CD14-positive monocyte (primary cell): Measurements from ENCODE around the gene IP6K1. TPM values are rescaled to one million over a fixed set of nuclear protein-coding genes. Genes with fewer than 3 reads are reported as not detected.

ENCODE experiments used
- DNase-seq, 3 donors: peaks; one replicate each; pipeline ENCODE4 v3.0.0-alpha.2; 2011 to 2022
- H2AFZ ChIP-seq: 2 replicates; pipeline ENCODE4 v1.6.0; 2012; ENCODE audit warnings: mild to moderate bottlenecking, low read depth, low read length, inconsistent platforms; ENCODE audit not compliant: insufficient read depth, poor library complexity, severe bottlenecking
- H3K27ac ChIP-seq, 2 donors: 1 replicate in 1 of 2; 2 replicates in 1 of 2; pipeline ENCODE4 v1.5.1; 2012 to 2013; ENCODE audit warnings: low read length in 2 of 2, control low read depth in 1 of 2, inconsistent platforms in 1 of 2, low read depth in 1 of 2, mild to moderate bottlenecking in 1 of 2
- H3K27me3 ChIP-seq, 2 donors: one replicate each; pipeline versions ENCODE4 v1.6.0 to v1.6.1; 2011 to 2013; ENCODE audit warnings: low read length in 2 of 2; ENCODE audit not compliant: control insufficient read depth in 2 of 2, insufficient read depth in 2 of 2
- H3K36me3 ChIP-seq, 2 donors: replicated peaks in 1 of 2; 1 replicate in 1 of 2; 2 replicates in 1 of 2; pipeline versions ENCODE4 v1.5.1 to v1.6.1; 2012 to 2013; ENCODE audit warnings: low read length in 2 of 2, control low read depth in 1 of 2, inconsistent platforms in 1 of 2, mild to moderate bottlenecking in 1 of 2; ENCODE audit not compliant: insufficient read depth in 2 of 2, control insufficient read depth in 1 of 2
- H3K4me1 ChIP-seq, 2 donors: 1 replicate in 1 of 2; 2 replicates in 1 of 2; pipeline versions ENCODE4 v1.5.1 to v1.6.1; 2012 to 2013; ENCODE audit warnings: low read length in 2 of 2, control low read depth in 1 of 2, inconsistent platforms in 1 of 2, mild to moderate bottlenecking in 1 of 2, moderate library complexity in 1 of 2; ENCODE audit not compliant: insufficient read depth in 2 of 2, control insufficient read depth in 1 of 2
- H3K4me2 ChIP-seq: replicated peaks from 2 replicates; pipeline ENCODE3; 2012; ENCODE audit warnings: low read length, moderate library complexity, mild to moderate bottlenecking; ENCODE audit not compliant: poor library complexity, severe bottlenecking; ENCODE audit errors: extremely low read depth
- H3K4me3 ChIP-seq, 3 experiments: fragments of 200-600 bp in 1 of 3; sonication (generic) in 1 of 3; replicated peaks in 1 of 3; 1 replicate in 2 of 3; 2 replicates in 1 of 3; pipeline ENCODE4 v1.5.1; 2011 to 2013; ENCODE audit warnings: low read length in 3 of 3, mild to moderate bottlenecking in 3 of 3, control low read depth in 2 of 3, low read depth in 2 of 3, inconsistent platforms in 1 of 3, moderate library complexity in 1 of 3
- H3K79me2 ChIP-seq: 2 replicates; pipeline ENCODE4 v1.6.0; 2012; ENCODE audit warnings: mild to moderate bottlenecking, control low read depth, inconsistent platforms, low read length, moderate library complexity; ENCODE audit not compliant: insufficient read depth
- H3K9ac ChIP-seq: 2 replicates; pipeline ENCODE4 v1.6.0; 2017; ENCODE audit warnings: low read length, mild to moderate bottlenecking; ENCODE audit not compliant: insufficient read depth, poor library complexity, severe bottlenecking
- H3K9me3 ChIP-seq, 2 donors: replicated peaks in 1 of 2; 1 replicate in 1 of 2; 2 replicates in 1 of 2; pipeline versions ENCODE4 v1.5.1 to v1.6.1; 2012 to 2013; ENCODE audit warnings: low read length in 2 of 2, control low read depth in 1 of 2; ENCODE audit not compliant: control insufficient read depth in 1 of 2, insufficient read depth in 1 of 2
- H4K20me1 ChIP-seq: 2 replicates; pipeline ENCODE4 v1.6.0; 2012; ENCODE audit warnings: mild to moderate bottlenecking, low read length, control low read depth, moderate library complexity; ENCODE audit not compliant: insufficient read depth
- H3K27ac Mint-ChIP-seq, 7 donors: one replicate each; pipeline ENCODE4 v1.8.0; 2020; ENCODE audit warnings: mild to moderate bottlenecking in 7 of 7, mixed read lengths in 7 of 7, moderate library complexity in 6 of 7, inconsistent platforms in 2 of 7
- H3K27me3 Mint-ChIP-seq, 3 donors: one replicate each; pipeline ENCODE4 v1.8.0; 2021 to 2022; ENCODE audit warnings: low read depth in 3 of 3, mild to moderate bottlenecking in 3 of 3, mixed read lengths in 3 of 3, moderate library complexity in 3 of 3, inconsistent platforms in 1 of 3
- H3K36me3 Mint-ChIP-seq, 2 donors: one replicate each; pipeline ENCODE4 v1.8.0; 2020; ENCODE audit warnings: mixed read lengths in 2 of 2, inconsistent platforms in 1 of 2, mild to moderate bottlenecking in 1 of 2
- H3K4me1 Mint-ChIP-seq: one replicate; pipeline ENCODE4 v1.8.0; 2020; ENCODE audit warnings: mild to moderate bottlenecking, mixed read lengths
- H3K4me3 Mint-ChIP-seq, 2 donors: one replicate each; pipeline ENCODE4 v1.8.0; 2020; ENCODE audit warnings: mild to moderate bottlenecking in 2 of 2, mixed read lengths in 2 of 2, moderate library complexity in 1 of 2
- H3K9me3 Mint-ChIP-seq, 7 donors: one replicate each; pipeline ENCODE4 v1.8.0; 2020 to 2022; ENCODE audit warnings: mixed read lengths in 7 of 7, mild to moderate bottlenecking in 6 of 7, moderate library complexity in 6 of 7, inconsistent platforms in 2 of 7
- CTCF ChIP-seq: fragments of 200-600 bp; IDR thresholded peaks from one replicate; pipeline ENCODE4 v1.8.0; 2022; ENCODE audit warnings: antibody characterized with exemption, mild to moderate bottlenecking
- WGBS: methylation state at CpG from one replicate; pipeline ENCODE4 v1.1.5; 2013; ENCODE audit warnings: missing lambda C conversion rate; ENCODE audit not compliant: insufficient coverage; 5-methylcytosine and 5-hydroxymethylcytosine counted together
- intact Hi-C, 2 donors: fragments of 100-400 bp; cut with micrococcal nuclease; formaldehyde crosslinking; loops; one replicate each; pipeline versions ENCODE4 v1.15.0 to v1.15.1; 2023
- polyA plus RNA-seq, 3 donors: library from polyadenylated mRNA; depleted of rRNA in 1 of 3; unstranded in 2 of 3; stranded (reverse) in 1 of 3; fragments of 300-500 nt in 2 of 3; fragments of >200 nt in 1 of 3; fragmentation: Illumina TruSeq in 2 of 3; gene quantifications; 1 replicate in 2 of 3; 2 replicates in 1 of 3; pipeline ENCODE4 v1.2.3, GENCODE V29; 2012 to 2021

Gene IP6K1
- polyA plus RNA-seq, 3 donors: 15.8 to 27.1 (median 16.1) TPM

DNA sequence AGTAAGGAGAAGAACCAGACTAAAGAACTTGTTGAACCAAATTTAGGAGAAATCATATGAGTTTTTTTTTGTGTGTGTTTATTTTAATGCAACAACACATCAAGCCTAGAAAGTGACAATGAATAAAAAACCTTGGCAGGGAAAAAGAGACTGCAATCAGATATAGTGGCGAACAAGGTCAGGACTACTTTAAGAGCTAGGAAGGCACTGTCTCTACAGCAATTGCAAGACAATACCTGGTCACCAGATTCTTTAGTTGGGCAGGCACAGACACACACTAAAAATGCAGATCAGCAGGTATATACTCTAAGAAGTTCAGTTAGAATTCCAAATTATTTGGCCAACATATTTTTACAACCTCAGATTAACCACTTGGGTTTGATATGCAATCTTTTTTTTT lies 31.8 kb downstream of the IP6K1 start:
- Histone ChIP-seq H2AFZ (no peak overlapping the region), H3K9ac (no peak overlapping the region), H3K79me2 (peaks cover 73% of the 10 kb centered on the region), H3K27me3 (no peaks in the 10 kb centered on the region), H3K36me3 (peaks cover 0 to 17% of the 10 kb centered on the region in 2 donors), H3K9me3 (no peaks in the 10 kb centered on the region), H3K27ac (no peak overlapping the region), H3K4me1 (no peaks in the 10 kb centered on the region), H4K20me1 (peaks cover 100% of the 10 kb centered on the region), H3K4me3 (no peak overlapping the region), H3K4me2 (no peak overlapping the region)
- TF ChIP-seq CTCF: no peak
- H3K27ac Mint-ChIP-seq: no peak overlapping the region
- no peak overlapping the region for H3K4me3 Mint-ChIP-seq
- H3K36me3 Mint-ChIP-seq: peaks cover 18 to 34% of the 10 kb centered on the region in 2 donors
- no peak for DNase-seq
- H3K9me3 Mint-ChIP-seq: no peaks in the 10 kb centered on the region
- WGBS: 100% methylated on average over 1 of the region's 1 CpG
- H3K4me1 Mint-ChIP-seq: peaks cover 3% of the 10 kb centered on the region
- intact Hi-C loops: no loop called here
- no peaks in the 10 kb centered on the region for H3K27me3 Mint-ChIP-seq

DNA sequence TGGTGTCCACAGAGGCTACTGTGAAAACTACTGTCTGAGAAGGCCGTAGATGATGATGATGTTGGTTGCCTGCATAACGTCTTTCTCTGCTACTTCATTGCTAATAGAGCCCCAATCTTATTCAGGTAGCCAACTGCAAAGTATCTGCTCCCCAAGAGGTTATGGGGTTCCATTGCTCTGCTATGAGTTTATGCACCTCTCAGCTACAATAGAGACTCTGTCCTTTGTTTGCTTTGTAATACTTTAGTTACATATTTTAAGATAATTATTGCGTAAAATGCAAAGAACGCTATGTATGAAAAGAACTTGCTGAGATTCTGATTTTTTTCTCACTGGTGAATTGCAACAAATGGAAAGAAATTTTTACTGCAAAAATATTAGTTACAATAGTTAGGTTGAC lies 34.8 kb downstream of the IP6K1 start:
- Mint-ChIP-seq H3K27ac (no peak overlapping the region), H3K4me3 (no peak overlapping the region), H3K4me1 (peaks cover 3% of the 10 kb centered on the region), H3K27me3 (no peaks in the 10 kb centered on the region), H3K36me3 (peaks cover 33 to 53% of the 10 kb centered on the region in 2 donors), H3K9me3 (no peaks in the 10 kb centered on the region)
- DNase-seq: no peak
- Histone ChIP-seq H3K36me3 (peaks cover 21 to 38% of the 10 kb centered on the region in 2 donors), H3K27me3 (no peaks in the 10 kb centered on the region), H3K4me3 (no peak overlapping the region), H4K20me1 (peaks cover 99% of the 10 kb centered on the region), H3K4me2 (no peak overlapping the region), H3K79me2 (peaks cover 62% of the 10 kb centered on the region), H2AFZ (no peak overlapping the region), H3K4me1 (no peaks in the 10 kb centered on the region), H3K9ac (no peak overlapping the region), H3K27ac (no peak overlapping the region), H3K9me3 (no peaks in the 10 kb centered on the region)
- no CpG with 5 or more reads among the region's 4 CpGs for WGBS
- no peak for TF ChIP-seq CTCF
- intact Hi-C loops: no loop called here
